HCT116 (cell line): ENCODE results near the gene RGS10. TPM values are rescaled to one million over a fixed set of nuclear protein-coding genes. Genes with fewer than 3 reads are reported as not detected.
A peak's percentile ranks its signal among the peaks of the same experiment; 100 is the strongest.

ENCODE experiments used
- ATAC-seq: fragments of 200-7000 bp; cut with Tn5 transposase; 2 replicates; pipeline ENCODE4 v1.9.1; 2020; ENCODE audit warnings: mild to moderate bottlenecking, moderate library complexity
- BruUV-seq: library from RNA; stranded (reverse); fragments of 400-500 nt; replicated peaks from 2 replicates; lab custom pipeline; 2021; lab: Mats Ljungman, UMichigan
- CTCF ChIA-PET: fragments of 300-600 bp; sonication (Branson Sonifier 250); formaldehyde crosslinking; loops from one replicate; lab custom pipeline; 2021; ENCODE audit warnings: antibody characterized with exemption; lab: Charles Lee
- POLR2A ChIA-PET: fragments of 300-600, 350-600 bp; sonication (Branson Sonifier 250); formaldehyde crosslinking; loops from one replicate; lab custom pipeline; 2021; ENCODE audit warnings: antibody characterized with exemption; lab: Charles Lee
- RAD21 ChIA-PET, 2 experiments: fragments of 300-600 bp; sonication (Branson Sonifier 250); formaldehyde crosslinking; loops; one replicate each; lab custom pipeline; 2023; ENCODE audit warnings: low total read pairs in 2 of 2; ENCODE audit not compliant: uncharacterized antibody in 2 of 2, unreplicated experiment in 2 of 2, low non-redundant PET in 1 of 2; lab: Charles Lee
- DNase-seq: peaks from one replicate; pipeline ENCODE4 v3.0.0-alpha.2; 2010; ENCODE audit warnings: low read depth, low spot score
- H2AFZ ChIP-seq: fragments of 200-600 bp; shearing (Covaris generic), sonication (generic); 2 replicates; pipeline ENCODE4 v1.6.1; 2017; ENCODE audit warnings: low read depth, mixed run types, mixed read lengths, antibody characterized with exemption, low read length; ENCODE audit not compliant: poor library complexity, severe bottlenecking
- H3K27ac ChIP-seq: 2 replicates; pipeline ENCODE4 v1.5.1; 2012; ENCODE audit warnings: low read depth, low read length
- H3K27me3 ChIP-seq: fragments of 200-600 bp; sonication (generic); 2 replicates; pipeline ENCODE4 v1.6.1; 2016; ENCODE audit warnings: mixed run types, low read length, mixed read lengths; ENCODE audit not compliant: insufficient read depth
- H3K36me3 ChIP-seq, 2 experiments: fragments of 200-500 bp in 1 of 2; fragments of 200-600 bp in 1 of 2; sonication (Bioruptor generic) in 1 of 2; sonication (generic) in 1 of 2; 2 replicates each; pipeline versions ENCODE4 v1.5.1 to v1.6.1; 2014 to 2016; ENCODE audit warnings: low read length in 2 of 2, inconsistent platforms in 1 of 2, mixed read lengths in 1 of 2, mixed run types in 1 of 2; ENCODE audit not compliant: insufficient read depth in 2 of 2, control insufficient read depth in 1 of 2
- H3K4me1 ChIP-seq, 2 experiments: fragments of 200-600 bp in 1 of 2; sonication (generic) in 1 of 2; 2 replicates each; pipeline versions ENCODE4 v1.5.1 to v1.6.1; 2012 to 2017; ENCODE audit warnings: low read length in 2 of 2, inconsistent platforms in 1 of 2, mild to moderate bottlenecking in 1 of 2, mixed read lengths in 1 of 2, mixed run types in 1 of 2, moderate library complexity in 1 of 2; ENCODE audit not compliant: insufficient read depth in 2 of 2, control insufficient read depth in 1 of 2
- H3K4me2 ChIP-seq: fragments of 200-600 bp; sonication (generic); 2 replicates; pipeline ENCODE4 v1.6.1; 2017; ENCODE audit warnings: mixed run types, low read length, mixed read lengths
- H3K4me3 ChIP-seq, 2 experiments: fragments of 200-600 bp in 1 of 2; sonication (generic) in 1 of 2; replicated peaks in 1 of 2; 2 replicates each; pipeline ENCODE4 v1.5.1; 2011 to 2016; ENCODE audit warnings: low read length in 2 of 2, control low read depth in 1 of 2, low read depth in 1 of 2, mild to moderate bottlenecking in 1 of 2, mixed read lengths in 1 of 2, mixed run types in 1 of 2
- H3K79me2 ChIP-seq: fragments of 200-600 bp; sonication (generic); 2 replicates; pipeline ENCODE4 v1.6.1; 2017; ENCODE audit warnings: mild to moderate bottlenecking, mixed run types, low read length, moderate library complexity, mixed read lengths; ENCODE audit not compliant: insufficient read depth
- H3K9ac ChIP-seq: fragments of 200-600 bp; sonication (generic); 2 replicates; pipeline ENCODE4 v1.6.1; 2016; ENCODE audit warnings: low read length, mixed read lengths
- H3K9me2 ChIP-seq: fragments of 200-600 bp; sonication (generic), shearing (Covaris generic); 2 replicates; pipeline ENCODE4 v1.6.1; 2017; ENCODE audit warnings: mixed run types, mild to moderate bottlenecking, moderate library complexity; ENCODE audit not compliant: insufficient read depth
- H3K9me3 ChIP-seq, 2 experiments: fragments of 200-500 bp in 1 of 2; fragments of 200-600 bp in 1 of 2; sonication (Bioruptor generic) in 1 of 2; sonication (generic) in 1 of 2; 2 replicates each; pipeline ENCODE4 v1.6.1; 2014 to 2017; ENCODE audit warnings: low read length in 2 of 2, mixed read lengths in 2 of 2, inconsistent platforms in 1 of 2, low read depth in 1 of 2, mild to moderate bottlenecking in 1 of 2, mixed run types in 1 of 2, moderate library complexity in 1 of 2; ENCODE audit not compliant: control insufficient read depth in 1 of 2, insufficient read depth in 1 of 2
- H4K20me1 ChIP-seq: fragments of 200-600 bp; sonication (generic), shearing (Covaris generic); 2 replicates; pipeline ENCODE4 v1.6.1; 2017; ENCODE audit warnings: mixed run types, mild to moderate bottlenecking, moderate library complexity; ENCODE audit not compliant: insufficient read depth
- EZH2 ChIP-seq: fragments of 200-600 bp; sonication (generic); IDR thresholded peaks from 2 replicates; pipeline ENCODE4 v1.6.1; 2017; ENCODE audit warnings: antibody characterized with exemption, mixed run types
- RAD21 ChIP-seq: IDR thresholded peaks from 2 replicates; pipeline ENCODE4 v1.6.1; 2012; ENCODE audit warnings: low read depth, mild to moderate bottlenecking
- SIN3A ChIP-seq: IDR thresholded peaks from 2 replicates; pipeline ENCODE4 v1.6.1; 2012; ENCODE audit warnings: low read depth
- SP1 ChIP-seq: IDR thresholded peaks from 2 replicates; pipeline ENCODE4 v1.6.1; 2012; ENCODE audit warnings: low read depth
- SRF ChIP-seq: IDR thresholded peaks from 2 replicates; pipeline ENCODE4 v1.6.1; 2012; ENCODE audit warnings: low read depth
- TCF7L2 ChIP-seq: IDR thresholded peaks from 2 replicates; pipeline ENCODE4 v1.7.0; 2011; ENCODE audit warnings: borderline replicate concordance, inconsistent platforms; ENCODE audit not compliant: insufficient read depth, insufficient read length; ENCODE audit errors: extremely low read depth
- ZBTB33 ChIP-seq: IDR thresholded peaks from 2 replicates; pipeline ENCODE4 v1.6.1; 2011; ENCODE audit warnings: mild to moderate bottlenecking, low read length, moderate library complexity; ENCODE audit not compliant: insufficient replicate concordance; ENCODE audit errors: extremely low read depth
- ZNF274 ChIP-seq: fragments of 200-500 bp; sonication (Bioruptor generic); IDR thresholded peaks from 2 replicates; pipeline ENCODE4 v1.6.1; 2014; ENCODE audit warnings: mild to moderate bottlenecking, low read depth, low read length, inconsistent platforms
- intact Hi-C: fragments of 100-400 bp; cut with micrococcal nuclease; formaldehyde crosslinking; loops from 2 replicates; pipeline ENCODE4 v1.10.0; 2022
- total RNA-seq: library from RNA; stranded (reverse); gene quantifications from one replicate; pipeline ENCODE4 v1.2.1, GENCODE V29; 2021; ENCODE audit not compliant: unreplicated experiment

Gene RGS10
- total RNA-seq, 1 experiment from 2014 or later, result 96.7 TPM

- H3K27ac ChIP-seq, result no peak overlapping the region
- H3K36me3 ChIP-seq, result no peaks in the 10 kb centered on the region
- CTCF ChIA-PET, result interaction anchor here (0.7 to 3.8 kb wide), 23 partner anchors 8 to 350 kb away, joined by 3 to 50 read pairs (median 5); partner anchors contain the start of genes GRK5 and RGS10
- no TSS peak for BruUV-seq
- peak overlapping the region; percentile 12; the same call in 1 of the 2 replicates for H3K9ac ChIP-seq
- H3K4me1 ChIP-seq, result peaks cover 0 to 10% of the 10 kb centered on the region in 2 experiments; a peak in 3 of 4 replicates
- H4K20me1 ChIP-seq, result no peaks in the 10 kb centered on the region
- ATAC-seq (peak; percentile 9; the same call in 1 of the 2 replicates), DNase-seq (no peak)
- RAD21 ChIA-PET, result interaction anchor here (0.6 to 1.4 kb wide), 8 partner anchors 41 to 389 kb away, joined by 3 to 7 read pairs (median 4); partner anchors contain the start of gene GRK5 (in 1 of the 2)
- no peaks in the 10 kb centered on the region for H3K9me2 ChIP-seq
- H3K4me2 ChIP-seq, result peak overlapping the region; percentile 87
- H3K9me3 ChIP-seq, result no peaks in the 10 kb centered on the region
- peak overlapping the region; percentile 67 for H2AFZ ChIP-seq
- TF ChIP-seq EZH2, result no peak
- TF ChIP-seq SP1, result no peak
- no peak for TF ChIP-seq SIN3A
- no peak for TF ChIP-seq SRF
- TF ChIP-seq ZNF274, result no peak
- TF ChIP-seq ZBTB33, result no peak
- no peak for TF ChIP-seq RAD21
- TF ChIP-seq TCF7L2, result no peak
- H3K79me2 ChIP-seq, result no peaks in the 10 kb centered on the region
- intact Hi-C loops, result loop anchor here (1.0 to 2.0 kb wide), 2 partner anchors 45 to 291 kb away; no protein-coding TSS in a partner anchor
- POLR2A ChIA-PET, result interaction anchor here (1.0 kb wide), 3 partner anchors 32 to 290 kb away, joined by 3 to 4 read pairs (median 3); partner anchors contain the start of gene RGS10
- H3K4me3 ChIP-seq, result peak overlapping the region in 1 of 2 experiments; percentile 56; a peak in 2 of 4 replicates
- H3K27me3 ChIP-seq, result no peaks in the 10 kb centered on the region
Measured at GRCh38 chr10:119489991-119490326, 52.6 kb downstream of the RGS10 start.
